T47D (cell line): ENCODE measurements around the gene ALDH5A1.
"Not testable (repeated sequence)": the region's sequence is repeated elsewhere in the genome, so short reads cannot be mapped to it uniquely, and the experiment has no call there.

Experiments
- DNase-seq, 2 experiments: peaks; one replicate each; pipeline versions ENCODE4 v3.0.0 to v3.0.0-alpha.2; 2011 to 2012; ENCODE audit warnings: low read depth in 1 of 2, low spot score in 1 of 2
- JUND ChIP-seq: IDR thresholded peaks from 2 replicates; pipeline ENCODE4 v1.6.1; 2012; ENCODE audit warnings: low read depth
- in situ Hi-C: cut with HindIII; loops from 2 replicates; pipeline ENCODE4 v1.10.0; 2016; ENCODE audit warnings: low sequenced_read_pairs, low pct_unique_long_range_greater_than_20kb

ALDH5A1 gene

GRCh38 chr6:24492475-24492874 lies 2.3 kb upstream of the ALDH5A1 start:
- DNase-seq, result no peak
- TF ChIP-seq JUND, result no peak
- in situ Hi-C loops, result no loop called here

DNA sequence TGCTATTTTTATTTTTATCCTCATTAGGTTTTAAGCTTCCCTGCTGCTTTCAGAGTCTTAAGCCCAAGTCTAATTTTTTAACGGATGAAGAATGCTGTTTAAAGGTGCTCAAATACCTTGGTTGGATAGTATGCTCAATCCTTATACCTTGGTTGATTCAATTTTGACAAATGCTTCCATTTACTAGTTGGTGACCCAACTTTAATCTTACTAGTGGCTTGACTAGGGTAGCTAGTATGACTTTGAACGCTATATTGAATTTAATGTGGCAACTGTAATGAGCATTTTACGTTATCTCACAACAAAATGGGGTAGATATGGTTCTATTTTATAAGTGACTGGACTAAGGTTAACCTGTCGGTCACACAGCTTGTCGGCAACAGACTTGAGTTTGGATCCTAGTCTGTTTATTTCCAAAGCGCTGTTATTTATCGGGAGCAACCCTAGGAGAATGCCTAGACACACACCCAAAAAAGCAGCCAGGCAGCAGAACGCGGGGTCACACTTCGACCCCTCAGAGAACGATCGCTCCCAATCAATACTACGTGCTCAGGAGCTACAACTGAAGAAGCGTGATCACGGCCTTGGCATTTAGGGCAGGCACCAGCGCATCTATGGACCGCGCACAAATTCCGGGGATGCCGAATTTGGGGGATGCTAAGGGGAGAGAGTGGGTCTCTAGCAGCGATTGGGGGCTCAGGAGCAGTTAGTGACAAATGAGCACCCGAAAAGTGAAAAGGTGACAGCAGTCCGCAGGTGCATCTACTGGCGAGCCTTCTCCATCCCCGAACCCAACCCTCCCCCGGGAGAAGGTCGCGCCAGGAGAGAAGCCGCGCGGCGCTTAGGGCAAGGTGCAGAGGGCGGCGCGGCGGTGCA lies 586 bp upstream of the ALDH5A1 start:
- no peak for DNase-seq
- in situ Hi-C loops, result no loop called here
- no peak for TF ChIP-seq JUND

DNA sequence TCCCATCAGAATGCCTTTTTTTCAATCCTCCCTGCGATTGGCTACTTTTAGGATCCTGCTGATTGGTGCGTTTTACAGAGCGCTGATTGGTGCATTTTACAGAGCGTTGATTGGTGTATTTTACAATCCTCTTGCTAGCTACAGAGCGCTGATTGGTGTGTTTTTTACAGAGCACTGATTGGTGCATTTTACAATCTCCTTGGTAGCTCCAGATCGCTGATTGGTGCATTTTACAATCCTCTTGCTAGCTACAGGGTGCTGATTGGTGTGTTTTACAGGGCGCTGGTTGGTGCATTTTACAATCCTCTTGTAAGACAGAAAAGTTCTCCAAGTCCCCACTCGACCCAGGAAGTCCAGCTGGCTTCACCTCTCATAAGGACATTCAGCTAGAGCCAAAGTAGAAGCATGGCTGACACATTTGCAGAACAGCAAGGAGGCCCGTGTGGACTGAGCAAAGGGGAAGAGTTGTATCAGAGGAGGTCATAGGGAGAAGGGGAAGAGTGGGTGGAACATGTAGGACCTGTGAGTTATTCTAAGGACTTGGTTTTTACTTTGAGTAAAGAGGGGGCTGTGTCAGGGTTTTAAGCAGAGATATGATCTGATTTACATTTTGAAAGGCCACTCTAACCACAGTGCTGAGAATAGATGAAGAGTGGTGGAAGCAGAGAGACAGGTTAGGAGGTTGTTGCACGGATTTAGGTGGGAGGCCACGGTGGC lies 2.6 kb downstream of the ALDH5A1 start:
- in situ Hi-C loops, result no loop called here
- TF ChIP-seq JUND, result no peak
- DNase-seq, result no peak

- no peak for TF ChIP-seq JUND
- in situ Hi-C loops, result no loop called here
These were observed 5.9 kb downstream of the ALDH5A1 start for GRCh38 chr6:24500683-24501082.

GRCh38 chr6:24501374-24501773 lies 6.6 kb downstream of the ALDH5A1 start:
- in situ Hi-C loops, result no loop called here
- no peak for TF ChIP-seq JUND
- DNase-seq, result no peak

More at GRCh38 chr6:24500683-24501082, 5.9 kb downstream of the ALDH5A1 start:
- no peak for DNase-seq

GRCh38 chr6:24501914-24502313 lies 7.1 kb downstream of the ALDH5A1 start:
- DNase-seq, result no peak
- TF ChIP-seq JUND, result no peak
- in situ Hi-C loops, result no loop called here

DNA sequence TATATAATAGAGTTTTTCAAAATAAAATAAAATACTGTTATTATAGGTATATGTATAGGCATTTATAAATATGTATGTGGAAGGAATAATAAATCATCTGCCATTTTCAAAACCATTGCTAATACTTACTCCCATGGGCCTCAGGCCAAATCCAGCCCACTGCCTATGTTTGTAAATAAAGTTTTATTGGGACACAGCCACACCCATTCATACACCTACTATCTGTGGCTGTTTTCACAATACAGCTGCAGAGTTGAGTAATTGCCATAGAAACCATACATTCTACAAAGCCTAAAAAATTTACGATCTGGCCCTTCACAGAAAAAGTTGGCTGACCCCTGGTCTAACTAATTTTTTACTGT lies 9.5 kb downstream of the ALDH5A1 start:
- no peak for DNase-seq
- no peak for TF ChIP-seq JUND
- in situ Hi-C loops, result no loop called here

GRCh38 chr6:24504649-24505586 lies 10.1 kb downstream of the ALDH5A1 start:
- DNase-seq, result peak in 1 of 2 experiments; percentile 27
- in situ Hi-C loops, result no loop called here
- TF ChIP-seq JUND, result no peak

GRCh38 chr6:24506814-24507520 lies 12.2 kb downstream of the ALDH5A1 start:
- DNase-seq, result no peak
- in situ Hi-C loops, result no loop called here
- TF ChIP-seq JUND, result no peak

DNA sequence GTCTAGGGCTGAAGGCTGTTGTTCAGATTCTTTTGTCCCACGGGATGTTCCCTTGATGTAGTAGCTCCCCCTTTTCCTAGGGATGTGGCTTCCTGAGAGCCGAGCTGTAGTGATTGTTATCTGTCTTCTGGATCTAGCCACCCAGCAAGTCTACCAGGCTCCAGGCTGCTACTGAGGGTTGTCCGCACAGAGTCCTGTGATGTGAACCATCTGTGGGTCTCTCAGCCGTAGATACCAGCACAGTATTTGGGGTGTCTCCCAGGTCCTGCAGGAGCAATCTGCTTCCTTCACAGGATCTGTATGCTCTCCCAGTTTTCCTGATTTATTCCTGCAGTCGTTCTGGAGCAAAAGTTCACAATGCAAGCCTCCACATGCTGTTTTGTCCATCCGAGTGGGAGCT lies 17.2 kb downstream of the ALDH5A1 start:
- DNase-seq, in situ Hi-C loops: not testable (repeated sequence)

- TF ChIP-seq JUND, result no peak
- in situ Hi-C loops, result no loop called here
- DNase-seq, result no peak
These were observed 18.8 kb downstream of the ALDH5A1 start for GRCh38 chr6:24513602-24514001.
